C4-2B (cell line): ENCODE data around the gene ELOVL6.

Source experiments
- ZFX ChIP-seq: fragments of 450-650 bp; IDR thresholded peaks from 2 replicates; pipeline ENCODE4 v1.6.1; 2017
- TF ChIP-seq, protein P1 (sequence below): fragments of 450-650 bp; conservative IDR thresholded peaks from 2 replicates; pipeline ENCODE4 v1.5.1; 2017; ENCODE audit warnings: mild to moderate bottlenecking

- TF ChIP-seq, protein P1, sequence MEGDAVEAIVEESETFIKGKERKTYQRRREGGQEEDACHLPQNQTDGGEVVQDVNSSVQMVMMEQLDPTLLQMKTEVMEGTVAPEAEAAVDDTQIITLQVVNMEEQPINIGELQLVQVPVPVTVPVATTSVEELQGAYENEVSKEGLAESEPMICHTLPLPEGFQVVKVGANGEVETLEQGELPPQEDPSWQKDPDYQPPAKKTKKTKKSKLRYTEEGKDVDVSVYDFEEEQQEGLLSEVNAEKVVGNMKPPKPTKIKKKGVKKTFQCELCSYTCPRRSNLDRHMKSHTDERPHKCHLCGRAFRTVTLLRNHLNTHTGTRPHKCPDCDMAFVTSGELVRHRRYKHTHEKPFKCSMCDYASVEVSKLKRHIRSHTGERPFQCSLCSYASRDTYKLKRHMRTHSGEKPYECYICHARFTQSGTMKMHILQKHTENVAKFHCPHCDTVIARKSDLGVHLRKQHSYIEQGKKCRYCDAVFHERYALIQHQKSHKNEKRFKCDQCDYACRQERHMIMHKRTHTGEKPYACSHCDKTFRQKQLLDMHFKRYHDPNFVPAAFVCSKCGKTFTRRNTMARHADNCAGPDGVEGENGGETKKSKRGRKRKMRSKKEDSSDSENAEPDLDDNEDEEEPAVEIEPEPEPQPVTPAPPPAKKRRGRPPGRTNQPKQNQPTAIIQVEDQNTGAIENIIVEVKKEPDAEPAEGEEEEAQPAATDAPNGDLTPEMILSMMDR = no peak
- TF ChIP-seq ZFX = no peak
Observed at GRCh38 chr4:109999585-109999912, 198.9 kb downstream of the ELOVL6 start.
